GM12878 (cell line): ENCODE data around the gene CALN1. TPM values are rescaled to one million over a fixed set of nuclear protein-coding genes. Genes with fewer than 3 reads are reported as not detected.

Experiments
- ATAC-seq: fragments of 200-7000 bp; cut with Tn5 transposase; 3 replicates; pipeline ENCODE4 v1.9.1; 2020; ENCODE audit warnings: mild to moderate bottlenecking, moderate library complexity
- BruUV-seq: library from RNA; stranded (reverse); fragments of 400-500 nt; replicated peaks from 2 replicates; lab custom pipeline; 2021; lab: Mats Ljungman, UMichigan
- CTCF ChIA-PET: fragments of 300-600 bp; sonication (Branson Sonifier 250); formaldehyde crosslinking; extraction: SDS; loops from one replicate; lab custom pipeline; 2021; ENCODE audit warnings: inconsistent platforms; lab: Yijun Ruan, JAX
- POLR2A ChIA-PET: fragments of 350-600 bp; formaldehyde crosslinking; extraction: SDS; loops from one replicate; lab custom pipeline; 2021; ENCODE audit warnings: inconsistent platforms; lab: Charles Lee
- RAD21 ChIA-PET: fragments of 300-600 bp; sonication (Branson Sonifier 250); formaldehyde crosslinking; loops from one replicate; lab custom pipeline; 2023; ENCODE audit warnings: antibody characterized with exemption; ENCODE audit not compliant: unreplicated experiment; lab: Charles Lee
- SMC1A ChIA-PET: fragments of 300-600 bp; sonication (Branson Sonifier 250); formaldehyde crosslinking; loops from one replicate; lab custom pipeline; 2023; ENCODE audit not compliant: unreplicated experiment, uncharacterized antibody; lab: Charles Lee
- DNase-seq: peaks from one replicate; pipeline ENCODE4 v3.0.0-alpha.2; 2011; ENCODE audit warnings: low read depth, low spot score
- FAIRE-seq: peaks from 3 replicates; lab custom pipeline; 2011; peaks lifted over from hg19 to GRCh38; lab: Jason Lieb, UNC
- H2AFZ ChIP-seq: 2 replicates; pipeline ENCODE4 v1.6.0; 2011; ENCODE audit warnings: low read depth, low read length, control low read depth; ENCODE audit not compliant: control insufficient read depth
- H3K27ac ChIP-seq: 2 replicates; pipeline ENCODE4 v1.5.1; 2011; ENCODE audit warnings: control low read depth; ENCODE audit not compliant: control insufficient read depth, insufficient read depth
- H3K27me3 ChIP-seq, 2 experiments: replicated peaks in 1 of 2; 2 replicates each; pipeline versions ENCODE4 v1.6.0 to v1.6.1; 2011; ENCODE audit warnings: low read length in 1 of 2; ENCODE audit not compliant: control insufficient read depth in 2 of 2, insufficient read depth in 2 of 2
- H3K36me3 ChIP-seq, 2 experiments: 2 replicates each; pipeline ENCODE4 v1.5.1; 2011; ENCODE audit warnings: low read length in 1 of 2; ENCODE audit not compliant: control insufficient read depth in 2 of 2, insufficient read depth in 2 of 2
- H3K4me1 ChIP-seq: 2 replicates; pipeline ENCODE4 v1.6.1; 2011; ENCODE audit warnings: mild to moderate bottlenecking, low read length, moderate library complexity, mixed read lengths; ENCODE audit not compliant: control insufficient read depth, insufficient read depth
- H3K4me2 ChIP-seq: 2 replicates; pipeline ENCODE4 v1.6.0; 2011; ENCODE audit warnings: control low read depth; ENCODE audit not compliant: control insufficient read depth, insufficient read depth
- H3K4me3 ChIP-seq: fragments of 200-600 bp; sonication (generic); 2 replicates; pipeline ENCODE4 v1.5.1; 2016
- H3K79me2 ChIP-seq: 2 replicates; pipeline ENCODE4 v1.6.0; 2011; ENCODE audit warnings: low read length; ENCODE audit not compliant: control insufficient read depth, insufficient read depth
- H3K9ac ChIP-seq: 2 replicates; pipeline ENCODE4 v1.8.0; 2011; ENCODE audit warnings: low read length, control low read depth, mixed read lengths; ENCODE audit not compliant: control insufficient read depth, insufficient read depth
- H3K9me3 ChIP-seq: replicated peaks from 3 replicates; pipeline ENCODE4 v1.5.1; 2011; ENCODE audit warnings: mild to moderate bottlenecking, low read length; ENCODE audit not compliant: control insufficient read depth, insufficient read depth
- H4K20me1 ChIP-seq: 2 replicates; pipeline ENCODE4 v1.6.0; 2011; ENCODE audit not compliant: control insufficient read depth, insufficient read depth
- BACH1 ChIP-seq: fragments of 450-650 bp; IDR thresholded peaks from 2 replicates; pipeline ENCODE4 v1.6.1; 2017; ENCODE audit warnings: mild to moderate bottlenecking, borderline replicate concordance
- CEBPB ChIP-seq, 2 experiments: fragments of 150-350 bp in 1 of 2; IDR thresholded peaks; 2 replicates each; pipeline ENCODE4 v1.6.1; 2012 to 2014; ENCODE audit warnings: low read depth in 2 of 2, low read length in 2 of 2, borderline replicate concordance in 1 of 2, inconsistent platforms in 1 of 2
- CEBPZ ChIP-seq: fragments of 150-350 bp; IDR thresholded peaks from 2 replicates; pipeline ENCODE4 v1.6.1; 2016; ENCODE audit warnings: low read depth, low read length
- E4F1 ChIP-seq: fragments of 450-650 bp; IDR thresholded peaks from 2 replicates; pipeline ENCODE4 v1.6.1; 2018; ENCODE audit warnings: borderline replicate concordance, mild to moderate bottlenecking; ENCODE audit not compliant: partially characterized antibody
- HSF1 ChIP-seq: fragments of 150-350 bp; IDR thresholded peaks from 2 replicates; pipeline ENCODE4 v1.6.1; 2014; ENCODE audit warnings: mild to moderate bottlenecking, low read depth, low read length
- IKZF1 ChIP-seq: fragments of 450-650 bp; conservative IDR thresholded peaks from 2 replicates; pipeline ENCODE4 v1.6.1; 2017; ENCODE audit warnings: antibody characterized with exemption, mild to moderate bottlenecking
- JUND ChIP-seq: IDR thresholded peaks from 2 replicates; pipeline ENCODE4 v1.6.1; 2012; ENCODE audit warnings: low read depth, mild to moderate bottlenecking, low read length, improper control_type of control experiment, moderate library complexity
- MEF2B ChIP-seq: fragments of 450-650 bp; IDR thresholded peaks from 2 replicates; pipeline ENCODE4 v1.6.1; 2018; ENCODE audit warnings: mild to moderate bottlenecking, moderate library complexity; ENCODE audit not compliant: partially characterized antibody, poor library complexity, severe bottlenecking
- REST ChIP-seq: IDR thresholded peaks from 2 replicates; pipeline ENCODE4 v1.6.1; 2012; ENCODE audit warnings: mild to moderate bottlenecking, low read depth, low read length
- SIN3A ChIP-seq: IDR thresholded peaks from 2 replicates; pipeline ENCODE4 v1.6.1; 2012; ENCODE audit warnings: low read depth, low read length, improper control_type of control experiment
- SMAD5 ChIP-seq: IDR thresholded peaks from 2 replicates; pipeline ENCODE4 v1.6.1; 2016; ENCODE audit warnings: antibody characterized with exemption, low read depth
- SPI1 ChIP-seq: IDR thresholded peaks from 2 replicates; pipeline ENCODE4 v1.6.1; 2011; ENCODE audit warnings: low read depth, mild to moderate bottlenecking, low read length, moderate library complexity, borderline replicate concordance; ENCODE audit not compliant: insufficient read depth
- TBL1XR1 ChIP-seq: IDR thresholded peaks from 2 replicates; pipeline ENCODE4 v1.6.1; 2012; ENCODE audit warnings: low read depth, low read length, improper control_type of control experiment
- WGBS: methylation state at CpG from one replicate; pipeline ENCODE4 v1.1.6; 2016; ENCODE audit warnings: low lambda C conversion rate; ENCODE audit not compliant: insufficient replicate concordance, insufficient coverage; ENCODE audit errors: missing lambda C conversion rate; 5-methylcytosine and 5-hydroxymethylcytosine counted together
- in situ Hi-C: fragments of 300-500 bp; cut with MboI; formaldehyde crosslinking; loops from 9 replicates; pipeline ENCODE4 v1.14.3; 2018; ENCODE audit warnings: mixed read lengths
- intact Hi-C: fragments of 100-400 bp; cut with micrococcal nuclease; formaldehyde crosslinking; loops from one replicate; pipeline ENCODE4 v1.14.2; 2022; ENCODE audit not compliant: unreplicated experiment
- polyA plus RNA-seq, 11 experiments: library from polyadenylated mRNA; depleted of rRNA in 4 of 11; unstranded in 6 of 11; stranded (reverse) in 5 of 11; fragments of >200 nt; fragmentation: Nextera tagmentation in 4 of 11; fragmentation: Illumina TruSeq in 1 of 11; extraction: Ambion mirVana in 4 of 11; extraction: Trizol in 1 of 11; gene quantifications; 1 replicate in 1 of 11; 2 replicates in 10 of 11; pipeline versions ENCODE4 v1.2.1 to v1.2.3, GENCODE V29; 2011 to 2016; ENCODE audit warnings: inconsistent platforms in 2 of 11, missing spikeins in 2 of 11, low read depth in 1 of 11
- total RNA-seq, 4 experiments: library from RNA; depleted of rRNA in 3 of 4; stranded (reverse); fragments of >200 nt in 3 of 4; fragmentation: Illumina TruSeq in 1 of 4; extraction: Trizol in 1 of 4; gene quantifications; 2 replicates each; pipeline versions ENCODE4 v1.2.1 to v1.2.3, GENCODE V29; 2013 to 2021

CALN1 gene
- total and polyA plus RNA-seq, 10 of the 15 experiments (the other 5 are each of a cell fraction or from before 2014, with no cell fraction given): 0.48 to 15.3 (median 1.6) TPM

GRCh38 chr7:72336382-72336631, 75.8 kb downstream of the CALN1 start:
- ChIA-PET CTCF (no interaction called here), SMC1A (no interaction called here), POLR2A (no interaction called here), RAD21 (no interaction called here)
- Histone ChIP-seq H3K36me3 (no peaks in the 10 kb centered on the region), H4K20me1 (no peaks in the 10 kb centered on the region), H3K9me3 (no peaks in the 10 kb centered on the region; the same call in 2 of the 3 replicates), H3K4me2 (no peak overlapping the region), H3K9ac (no peak overlapping the region), H3K4me3 (no peak overlapping the region), H2AFZ (no peak overlapping the region), H3K27ac (no peak overlapping the region), H3K27me3 (no peaks in the 10 kb centered on the region), H3K4me1 (no peaks in the 10 kb centered on the region), H3K79me2 (no peaks in the 10 kb centered on the region)
- BruUV-seq: no TSS peak
- FAIRE-seq (no peak), DNase-seq (no peak), ATAC-seq (no peak)
- no peak for TF ChIP-seq SIN3A
- no peak for TF ChIP-seq JUND
- TF ChIP-seq SPI1: no peak
- no peak for TF ChIP-seq HSF1
- no peak for TF ChIP-seq BACH1
- no peak for TF ChIP-seq SMAD5
- no peak for TF ChIP-seq CEBPZ
- no peak for TF ChIP-seq CEBPB (IDR thresholded peaks at IDR 0.05; ENCODE audit: borderline replicate concordance in 1 of 2, low read depth in 2 of 2, low read length in 2 of 2)
- no peak for TF ChIP-seq REST
- no peak for TF ChIP-seq IKZF1
- no peak for TF ChIP-seq MEF2B
- TF ChIP-seq E4F1: no peak
- TF ChIP-seq TBL1XR1: no peak
- intact Hi-C loops: no loop called here
- WGBS: 28% methylated on average over 21 of the region's 21 CpGs
- in situ Hi-C loops: no loop called here
